ENCODE data around the gene GABRB2.

Gene GABRB2

GRCh38 chr5:161498531-161498930 lies 48.0 kb downstream of the GABRB2 start:
- no peak overlapping the region for H3K4me3 ChIP-seq (replicated peaks in 1 of 2; ENCODE audit: low read depth in 2 of 2, low read length in 2 of 2)
- TF ChIP-seq, protein P1, sequence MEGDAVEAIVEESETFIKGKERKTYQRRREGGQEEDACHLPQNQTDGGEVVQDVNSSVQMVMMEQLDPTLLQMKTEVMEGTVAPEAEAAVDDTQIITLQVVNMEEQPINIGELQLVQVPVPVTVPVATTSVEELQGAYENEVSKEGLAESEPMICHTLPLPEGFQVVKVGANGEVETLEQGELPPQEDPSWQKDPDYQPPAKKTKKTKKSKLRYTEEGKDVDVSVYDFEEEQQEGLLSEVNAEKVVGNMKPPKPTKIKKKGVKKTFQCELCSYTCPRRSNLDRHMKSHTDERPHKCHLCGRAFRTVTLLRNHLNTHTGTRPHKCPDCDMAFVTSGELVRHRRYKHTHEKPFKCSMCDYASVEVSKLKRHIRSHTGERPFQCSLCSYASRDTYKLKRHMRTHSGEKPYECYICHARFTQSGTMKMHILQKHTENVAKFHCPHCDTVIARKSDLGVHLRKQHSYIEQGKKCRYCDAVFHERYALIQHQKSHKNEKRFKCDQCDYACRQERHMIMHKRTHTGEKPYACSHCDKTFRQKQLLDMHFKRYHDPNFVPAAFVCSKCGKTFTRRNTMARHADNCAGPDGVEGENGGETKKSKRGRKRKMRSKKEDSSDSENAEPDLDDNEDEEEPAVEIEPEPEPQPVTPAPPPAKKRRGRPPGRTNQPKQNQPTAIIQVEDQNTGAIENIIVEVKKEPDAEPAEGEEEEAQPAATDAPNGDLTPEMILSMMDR (IDR thresholded peaks at IDR 0.05; ENCODE audit: low read depth, low read length), result no peak
- DNase-seq (ENCODE audit: low read depth in 2 of 2), result no peak

DNA sequence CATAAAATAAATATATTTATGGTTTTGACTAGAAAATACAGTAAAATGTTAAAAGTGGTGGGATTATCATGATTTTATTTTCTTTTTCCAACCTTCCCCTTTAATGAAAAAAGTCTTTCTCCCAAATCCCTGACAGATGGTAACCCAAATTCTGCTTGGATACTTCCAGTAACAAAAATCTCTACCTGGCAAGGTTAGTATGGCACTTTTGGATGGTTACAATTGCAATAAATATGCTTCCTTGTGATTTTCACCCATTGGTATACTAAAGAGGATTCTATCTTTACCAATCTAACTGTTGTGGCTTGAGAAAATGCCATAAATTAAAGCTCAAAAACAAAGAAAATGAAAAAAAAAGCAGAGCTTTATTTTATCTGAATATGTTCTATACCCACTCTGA lies 62.8 kb downstream of the GABRB2 start:
- DNase-seq (ENCODE audit: low read depth in 2 of 2), result no peak
- TF ChIP-seq, protein P1 (IDR thresholded peaks at IDR 0.05; ENCODE audit: low read depth, low read length), result no peak
- H3K4me3 ChIP-seq (replicated peaks in 1 of 2; ENCODE audit: low read depth in 2 of 2, low read length in 2 of 2), result no peak overlapping the region

GRCh38 chr5:161481922-161482321 lies 64.6 kb downstream of the GABRB2 start:
- TF ChIP-seq, protein P1 (IDR thresholded peaks at IDR 0.05; ENCODE audit: low read depth, low read length), result no peak
- DNase-seq (ENCODE audit: low read depth in 2 of 2), result no peak
- no peak overlapping the region for H3K4me3 ChIP-seq (replicated peaks in 1 of 2; ENCODE audit: low read depth in 2 of 2, low read length in 2 of 2)

DNA sequence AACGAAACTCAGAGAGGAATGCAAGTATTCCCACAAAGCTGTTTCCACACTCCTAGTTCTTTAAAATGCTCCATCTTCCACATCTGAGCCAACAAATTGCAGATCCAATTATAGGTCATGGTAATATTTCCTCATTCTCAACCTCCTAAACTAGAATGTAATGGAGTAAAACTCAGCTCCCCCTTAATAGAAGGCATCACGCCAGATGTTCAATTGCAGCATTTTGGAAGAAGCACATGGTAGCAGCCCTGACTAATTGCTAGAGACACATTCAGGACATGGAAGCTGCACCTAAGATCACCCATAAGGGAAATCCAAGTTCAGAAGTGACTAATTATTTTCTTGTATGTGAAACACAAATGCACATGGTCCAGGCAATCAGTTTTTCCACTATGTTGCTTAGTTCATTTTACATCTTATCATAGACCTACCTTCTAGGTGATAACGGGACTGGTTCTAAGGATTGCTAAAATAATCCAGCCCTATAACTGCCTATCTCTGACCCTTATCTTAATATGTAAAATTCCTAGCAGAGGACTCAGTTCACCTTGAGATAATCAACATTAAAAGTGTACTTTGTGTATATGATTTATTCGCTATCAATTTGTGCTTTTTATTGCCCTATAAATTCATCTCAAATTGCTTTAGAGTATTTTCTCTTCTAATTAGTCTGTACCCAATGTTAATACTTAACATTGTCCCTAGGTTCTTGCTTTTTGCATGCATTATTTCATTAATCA lies 75.1 kb downstream of the GABRB2 start:
- no peak overlapping the region for H3K4me3 ChIP-seq (replicated peaks in 1 of 2; ENCODE audit: low read depth in 2 of 2, low read length in 2 of 2)
- no peak for DNase-seq (ENCODE audit: low read depth in 2 of 2)
- TF ChIP-seq, protein P1 (IDR thresholded peaks at IDR 0.05; ENCODE audit: low read depth, low read length), result no peak

GRCh38 chr5:161467703-161468102 lies 78.8 kb downstream of the GABRB2 start:
- no peak overlapping the region for H3K4me3 ChIP-seq (replicated peaks in 1 of 2; ENCODE audit: low read depth in 2 of 2, low read length in 2 of 2)
- TF ChIP-seq, protein P1 (IDR thresholded peaks at IDR 0.05; ENCODE audit: low read depth, low read length), result no peak
- no peak for DNase-seq (ENCODE audit: low read depth in 2 of 2)

GRCh38 chr5:161460741-161461140 lies 85.8 kb downstream of the GABRB2 start:
- TF ChIP-seq, protein P1 (IDR thresholded peaks at IDR 0.05; ENCODE audit: low read depth, low read length), result no peak
- no peak overlapping the region for H3K4me3 ChIP-seq (replicated peaks in 1 of 2; ENCODE audit: low read depth in 2 of 2, low read length in 2 of 2)
- DNase-seq (ENCODE audit: low read depth in 2 of 2), result no peak

- TF ChIP-seq, protein P1 (IDR thresholded peaks at IDR 0.05; ENCODE audit: low read depth, low read length), result no peak
- DNase-seq (ENCODE audit: low read depth in 2 of 2), result no peak
- H3K4me3 ChIP-seq (replicated peaks in 1 of 2; ENCODE audit: low read depth in 2 of 2, low read length in 2 of 2), result no peak overlapping the region
These were observed 99.9 kb downstream of the GABRB2 start for GRCh38 chr5:161446655-161447054.

Measured in cardiac fibroblast (primary cell).